NCI-H1436 (cell line): ENCODE data around the gene RPL15.

Source experiments
- DNase-seq: peaks from one replicate; lab custom pipeline; 2025; lab: John Stamatoyannopoulos, UW

The RPL15 gene

DNA sequence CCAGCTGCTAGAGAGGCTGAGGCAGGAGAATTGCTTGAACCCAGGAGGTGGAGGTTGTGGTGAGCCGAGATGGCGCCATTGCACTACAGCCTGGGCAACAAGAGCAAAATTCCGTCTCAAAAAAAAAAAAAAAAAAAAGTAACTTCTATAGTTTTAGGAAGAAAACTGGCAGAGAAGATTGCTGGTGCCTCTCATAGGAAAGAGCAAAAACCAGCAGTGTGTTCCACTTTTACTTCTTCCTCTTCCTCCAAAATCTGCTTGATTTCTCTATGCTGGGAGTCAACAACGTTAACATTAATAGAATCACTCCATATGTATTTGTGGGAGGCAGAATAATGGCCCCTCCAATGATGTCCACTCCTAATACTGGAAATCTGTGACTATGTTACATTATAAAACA lies 15.6 kb downstream of the RPL15 start:
- DNase-seq: no peak

DNA sequence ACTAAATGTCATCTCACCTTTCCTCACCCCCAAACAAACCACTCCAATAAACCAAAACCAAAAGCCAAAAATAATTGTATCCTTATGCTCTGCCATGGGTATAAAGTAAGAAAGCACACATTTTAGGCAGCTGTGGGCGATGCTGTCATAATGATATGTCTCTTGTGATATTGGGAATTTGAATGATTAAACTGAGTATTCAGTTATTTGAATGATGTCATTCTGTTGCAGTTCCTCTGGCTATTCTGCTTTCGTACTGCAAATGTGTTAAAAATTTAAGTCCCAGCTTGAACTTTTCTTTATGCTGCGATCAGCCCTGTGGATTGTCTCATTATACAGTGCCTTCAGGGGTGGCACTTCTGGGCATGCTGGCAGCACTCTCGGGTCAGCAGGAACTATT lies 17.3 kb downstream of the RPL15 start:
- DNase-seq: no peak

DNA sequence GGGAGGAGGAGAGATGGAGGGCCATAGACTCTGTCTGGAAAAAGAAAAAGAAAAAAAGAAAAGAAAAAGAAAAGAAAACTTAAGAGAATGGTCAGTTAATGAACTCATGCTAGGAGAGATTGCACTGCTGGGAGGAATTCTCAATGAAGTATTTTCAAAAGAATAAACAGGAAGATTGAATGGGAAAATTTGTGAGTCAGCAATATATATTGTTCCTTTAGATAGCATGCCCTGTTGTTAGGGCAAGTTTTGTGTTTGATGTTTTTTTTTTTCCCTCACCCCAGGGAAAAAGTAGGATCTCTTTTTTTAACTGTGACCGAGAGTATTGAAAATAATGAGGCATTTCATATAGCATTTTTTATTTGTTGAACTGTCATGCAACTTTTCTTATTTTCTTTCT lies 20.4 kb downstream of the RPL15 start:
- DNase-seq: no peak

DNA sequence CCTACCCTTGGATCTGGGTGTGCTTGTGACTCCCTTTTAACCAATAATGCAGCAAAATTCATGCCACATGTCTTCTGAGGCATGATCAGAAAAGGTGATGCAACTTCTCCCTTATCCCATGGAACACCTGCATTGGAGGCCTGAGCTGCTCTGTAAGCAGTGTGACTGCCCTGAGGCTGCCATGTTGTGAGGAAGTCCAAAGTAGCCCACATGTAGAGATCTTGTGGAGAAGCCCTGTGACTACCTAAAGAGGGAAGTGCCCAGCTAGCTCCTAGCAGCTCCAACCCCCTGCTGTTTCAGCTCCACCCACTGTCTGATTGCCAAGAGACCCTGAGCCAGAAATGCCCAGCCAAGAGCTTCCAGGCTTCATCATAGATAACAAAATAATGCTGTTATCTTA lies 21.8 kb downstream of the RPL15 start:
- DNase-seq: no peak

DNA sequence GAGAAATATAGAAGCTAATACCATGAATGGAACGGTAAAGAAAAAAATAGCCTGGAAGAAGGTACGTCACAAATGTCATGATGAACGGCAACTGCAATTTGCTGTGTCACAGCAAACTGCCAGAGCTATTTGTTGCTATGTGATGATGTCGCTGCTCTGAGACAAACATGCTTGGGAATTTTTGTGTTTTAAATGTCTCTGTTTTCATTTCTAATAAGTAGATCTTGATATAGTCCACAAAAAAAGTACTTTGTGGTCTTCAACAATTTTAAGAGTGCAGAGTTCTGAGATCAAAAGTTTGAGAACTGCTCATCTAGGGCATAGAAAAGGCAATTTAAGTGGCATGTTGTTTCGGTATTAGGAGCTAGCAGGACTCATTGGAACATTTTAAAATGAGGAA lies 23.8 kb downstream of the RPL15 start:
- DNase-seq: no peak

DNA sequence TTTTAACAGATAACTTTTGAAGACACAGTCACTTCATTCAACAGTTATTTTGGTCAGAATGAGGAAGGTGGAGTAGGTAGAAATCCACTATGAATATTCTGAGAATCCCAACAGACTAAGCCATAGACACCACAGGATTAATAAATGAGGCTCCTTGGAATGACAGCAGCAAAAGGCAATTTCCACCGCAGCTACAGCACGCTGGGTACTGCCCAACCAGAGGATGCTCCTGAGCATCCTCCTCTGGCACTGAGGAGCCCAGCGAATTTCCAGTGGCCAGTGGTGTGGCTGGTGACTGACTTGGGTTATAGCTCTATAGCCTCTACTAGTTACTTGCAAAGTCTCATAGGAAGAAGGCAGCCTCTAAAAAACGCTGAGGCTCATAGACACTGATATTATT lies 24.5 kb downstream of the RPL15 start:
- no peak for DNase-seq

DNA sequence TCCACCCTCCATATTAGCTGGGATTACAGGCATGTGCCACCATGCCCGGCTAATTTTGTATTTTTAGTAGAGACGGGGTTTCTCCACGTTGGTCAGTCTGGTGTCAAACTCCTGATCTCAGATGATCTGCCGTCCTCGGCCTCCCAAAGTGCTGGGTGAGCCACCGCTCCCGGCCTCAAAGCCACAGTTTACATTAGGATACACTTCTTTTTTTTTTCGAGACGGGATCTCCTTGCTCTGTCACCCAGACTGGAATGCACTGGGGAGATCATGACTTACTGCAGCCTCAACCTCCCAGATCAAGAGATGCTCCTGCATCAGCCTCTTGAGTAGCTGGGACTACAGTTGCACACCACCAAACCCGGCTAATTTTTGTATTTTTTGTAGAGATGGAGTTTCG lies 25.6 kb downstream of the RPL15 start:
- DNase-seq: no peak

DNA sequence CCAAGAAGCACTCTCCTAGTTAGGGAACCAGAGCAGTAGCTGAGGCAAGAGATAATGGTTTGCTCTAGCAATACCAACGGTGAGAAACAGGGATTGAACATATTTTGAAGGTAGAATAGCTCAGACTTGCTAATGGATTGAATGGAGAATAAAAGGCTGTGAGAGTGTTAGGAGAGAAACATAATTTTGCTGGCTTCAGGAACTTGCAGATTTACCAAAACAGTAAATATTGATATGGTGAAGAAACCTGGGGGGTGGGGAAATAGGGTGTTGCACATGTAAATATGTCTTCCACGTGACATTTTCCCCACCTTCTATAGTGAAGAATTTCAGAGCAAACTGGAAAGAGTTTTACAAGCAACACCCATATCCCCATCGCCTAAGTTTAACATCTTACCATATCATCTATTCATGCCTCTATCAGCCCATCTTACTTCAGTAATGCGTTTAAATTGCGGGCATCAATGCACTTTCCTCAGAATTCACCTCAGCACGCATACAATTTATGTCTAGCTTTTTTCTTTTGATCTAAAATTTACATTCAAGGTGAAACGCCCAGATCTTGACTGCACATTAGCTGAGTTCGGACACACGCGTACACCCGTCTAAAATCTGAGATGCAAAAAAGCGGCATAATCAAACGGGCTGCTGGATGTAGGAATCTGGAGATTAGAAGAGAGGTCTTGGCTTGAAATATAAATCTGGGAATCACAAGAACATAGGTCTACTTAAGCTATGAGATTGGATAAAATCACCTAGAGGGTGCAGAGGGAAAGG lies 27.3 kb downstream of the RPL15 start:
- no peak for DNase-seq

DNA sequence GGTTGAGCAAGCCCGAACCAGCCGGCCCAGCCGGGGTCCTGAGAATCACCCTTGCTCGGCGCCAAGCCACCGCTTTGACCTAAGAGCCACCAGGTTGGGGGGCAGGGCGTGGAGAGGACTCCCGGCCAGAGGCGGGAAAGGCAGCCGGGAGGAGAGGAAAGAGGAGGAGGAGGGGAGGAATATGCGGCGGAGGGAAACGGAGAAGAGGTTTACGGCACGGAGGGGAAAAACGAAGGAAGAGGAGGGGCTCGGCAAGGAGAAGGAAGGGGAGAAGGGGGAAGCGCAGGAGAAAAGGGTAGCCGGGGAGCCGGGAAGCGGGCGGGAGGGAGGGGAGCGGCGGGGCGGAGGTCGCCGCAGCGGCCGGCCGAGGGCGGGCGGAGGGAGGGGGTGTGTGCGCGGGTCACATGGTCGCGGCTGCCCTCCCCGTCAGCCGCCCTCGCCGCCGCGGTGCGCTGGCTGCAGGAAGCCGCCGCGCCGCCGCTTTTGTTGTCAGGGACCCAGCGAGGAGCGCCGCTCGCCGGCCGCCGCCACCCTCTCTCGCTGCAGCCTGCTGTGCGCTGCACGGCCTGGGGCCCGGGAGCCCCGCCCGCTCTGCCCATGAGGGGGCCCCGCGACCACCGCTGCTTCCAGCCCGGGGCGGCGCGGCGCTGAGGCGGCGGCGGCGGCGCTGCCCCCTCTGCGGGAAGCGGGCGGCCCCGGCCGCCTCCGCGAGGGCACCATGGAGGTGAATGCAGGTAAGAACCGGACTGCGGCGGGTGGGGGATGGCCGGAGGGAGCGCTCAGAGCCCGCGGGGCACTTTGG lies 28.1 kb downstream of the RPL15 start, which contains the start of gene NR1D2:
TSS of gene NR1D2 (plus strand) at position 426 of the 802 bp plus-strand sequence. CDS start at position 719, 293 bp downstream.
- DNase-seq: peak; percentile 65

DNA sequence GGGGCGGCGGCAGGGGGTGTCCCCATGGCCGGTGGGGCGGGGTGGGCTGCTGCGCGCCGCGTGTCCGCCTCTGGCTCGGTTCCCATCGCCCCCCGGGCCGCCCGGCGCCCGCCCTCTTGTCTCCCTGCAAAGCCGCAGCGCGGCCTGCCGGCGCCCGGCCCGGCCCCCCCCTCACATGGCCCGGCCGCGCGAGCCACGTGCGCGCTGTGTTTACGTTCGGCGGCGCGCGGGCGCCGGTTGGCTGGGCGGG lies 28.7 kb downstream of the RPL15 start:
- no peak for DNase-seq

DNA sequence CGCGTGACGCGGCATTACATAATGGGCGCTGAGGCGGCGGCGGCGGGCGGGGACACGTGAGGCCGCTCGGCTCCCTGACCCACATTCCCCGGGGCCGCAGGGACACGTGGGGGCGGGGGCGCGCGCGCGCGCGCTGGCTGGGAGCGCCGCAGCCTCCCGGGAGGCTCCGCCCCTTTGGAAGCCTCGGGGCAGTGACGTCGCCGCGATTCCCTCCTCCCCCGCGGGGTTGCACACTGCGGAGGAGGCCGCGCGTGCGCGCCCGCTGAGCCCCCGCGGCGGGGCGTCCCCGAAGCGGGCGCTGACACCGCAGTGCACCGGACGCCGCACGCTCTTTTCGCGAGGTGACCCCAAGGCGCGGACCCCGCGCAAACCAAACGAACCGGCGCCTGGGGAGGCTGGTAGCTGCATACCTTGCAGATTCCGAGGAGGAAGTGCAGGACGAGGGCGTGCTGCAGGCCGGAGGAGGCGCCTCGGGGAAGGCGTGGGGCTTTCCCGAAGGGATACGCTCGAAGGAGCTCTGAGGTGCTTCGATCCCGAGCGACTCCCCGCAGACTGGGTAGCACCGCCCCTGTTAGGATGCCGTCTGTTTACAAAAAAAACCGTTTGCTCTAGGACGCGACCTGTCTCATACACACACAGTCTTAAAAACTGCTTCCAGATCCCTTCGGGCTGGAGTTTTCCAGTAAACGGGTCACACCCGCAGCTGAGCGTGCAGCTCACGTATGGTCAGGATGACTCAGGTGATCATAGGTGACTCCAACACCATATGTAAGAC lies 29.2 kb downstream of the RPL15 start:
- peak; percentile 85 for DNase-seq

DNA sequence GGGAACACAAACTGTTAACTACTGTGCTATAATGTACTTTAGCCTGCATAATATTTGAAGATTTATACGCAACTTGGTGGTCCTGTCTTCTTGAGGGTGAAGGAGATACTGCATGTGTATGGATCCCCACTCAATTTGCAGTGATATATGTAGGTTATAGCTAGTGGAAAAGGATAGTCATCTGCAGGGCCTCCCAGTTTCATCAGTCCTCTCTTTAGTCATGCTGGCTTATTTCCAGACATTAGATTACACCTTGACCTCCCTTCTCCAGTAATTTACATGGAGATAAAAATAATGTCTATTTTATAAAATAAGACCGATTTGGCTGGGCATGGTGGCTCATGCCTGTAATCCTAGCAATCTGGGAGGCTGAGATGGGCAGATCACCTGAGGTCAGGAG lies 31.8 kb downstream of the RPL15 start:
- DNase-seq: no peak

DNA sequence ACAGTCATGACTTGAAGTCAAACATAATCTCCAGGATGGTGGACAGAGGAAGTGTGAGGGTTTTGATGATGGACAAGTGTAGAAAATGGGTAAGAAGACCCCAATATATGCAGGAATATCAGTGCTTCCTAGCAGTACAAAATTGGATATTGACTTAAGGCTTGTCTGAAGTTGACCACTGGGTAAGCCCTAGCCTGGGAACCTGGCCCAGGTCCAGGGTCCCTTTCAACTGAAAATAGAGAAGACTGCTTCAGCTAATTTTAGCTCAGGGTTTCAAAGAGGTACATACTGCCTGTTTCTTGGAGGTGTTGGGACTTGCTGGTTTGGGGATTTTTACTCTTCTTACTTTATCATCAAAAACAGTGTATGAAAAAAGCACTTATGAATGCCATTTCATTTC lies 32.9 kb downstream of the RPL15 start:
- no peak for DNase-seq

DNA sequence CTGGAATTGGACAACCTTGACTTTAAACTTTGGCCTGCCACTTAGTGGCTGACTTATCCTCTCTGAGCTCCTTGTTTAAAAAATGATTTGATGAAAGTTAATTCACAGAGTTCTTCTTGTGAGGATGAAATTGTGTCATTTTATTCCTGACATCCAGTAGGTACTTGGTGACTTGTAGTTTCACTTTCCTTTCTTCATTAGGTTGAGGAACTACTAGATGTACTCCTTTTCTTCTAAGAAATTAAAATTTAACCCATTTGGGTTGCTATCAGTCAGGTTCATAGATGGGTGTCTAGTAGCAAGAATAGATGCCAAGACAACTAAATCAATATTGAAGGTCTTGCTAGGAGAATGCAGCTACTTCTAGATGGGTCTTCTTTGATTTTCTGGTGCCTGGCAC lies 33.4 kb downstream of the RPL15 start:
- no peak for DNase-seq

DNA sequence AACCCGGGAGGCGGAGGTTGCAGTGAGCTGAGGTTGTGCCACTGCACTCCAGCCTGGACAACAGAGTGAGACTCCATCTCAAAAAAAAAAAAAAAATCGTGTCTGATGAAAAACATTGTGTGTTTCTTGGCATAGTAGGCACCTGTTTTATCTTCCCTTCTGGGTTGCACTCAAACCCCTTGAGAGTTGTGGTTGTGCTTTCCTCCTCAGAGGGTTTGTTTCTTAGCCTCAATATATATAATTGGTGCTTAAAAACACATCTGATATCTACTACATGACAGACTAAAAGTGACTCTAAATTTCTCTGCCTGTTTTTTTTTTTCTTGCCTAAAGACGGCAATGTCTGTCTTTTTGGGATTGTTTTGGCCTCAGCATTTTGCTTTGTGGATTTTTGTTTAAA lies 35.7 kb downstream of the RPL15 start:
- DNase-seq: no peak

DNA sequence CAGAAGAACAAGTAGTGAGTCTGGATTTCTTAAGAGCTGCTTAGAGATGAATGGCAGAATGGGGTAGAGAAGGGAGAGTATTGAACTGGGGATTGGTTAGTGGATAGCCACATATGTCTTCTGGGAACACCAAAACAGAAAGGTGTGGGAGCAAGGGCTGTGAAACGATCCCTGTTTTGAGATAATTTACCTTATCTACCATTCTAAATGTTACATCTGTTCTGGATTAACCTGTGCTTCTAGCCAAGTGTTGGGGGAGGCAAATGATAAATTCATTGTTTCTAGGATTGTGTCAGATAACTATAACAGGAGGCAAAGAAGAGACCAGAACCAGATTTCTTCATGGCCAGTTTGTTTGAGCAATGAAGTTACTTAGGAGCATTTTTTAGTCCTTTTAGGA lies 36.6 kb downstream of the RPL15 start:
- DNase-seq: no peak

DNA sequence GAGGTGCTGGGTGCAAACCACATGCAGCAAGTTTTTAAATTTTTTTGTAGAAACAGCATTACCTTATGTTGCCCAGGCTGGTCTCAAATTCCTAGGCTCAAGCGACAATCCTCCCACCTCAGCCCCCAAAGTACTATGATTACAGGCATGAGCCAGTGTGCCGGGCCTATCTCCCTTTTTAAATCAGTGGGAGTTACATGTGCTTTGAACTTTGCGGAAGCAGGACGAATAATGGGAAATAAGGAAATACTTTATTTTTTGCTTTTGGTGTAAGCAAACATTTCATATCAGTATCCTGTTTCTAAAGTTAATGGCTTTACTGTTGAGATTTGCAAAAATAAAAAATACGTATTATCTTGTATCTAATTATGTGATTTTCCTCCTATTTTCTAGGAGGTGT lies 37.2 kb downstream of the RPL15 start:
- DNase-seq: no peak

DNA sequence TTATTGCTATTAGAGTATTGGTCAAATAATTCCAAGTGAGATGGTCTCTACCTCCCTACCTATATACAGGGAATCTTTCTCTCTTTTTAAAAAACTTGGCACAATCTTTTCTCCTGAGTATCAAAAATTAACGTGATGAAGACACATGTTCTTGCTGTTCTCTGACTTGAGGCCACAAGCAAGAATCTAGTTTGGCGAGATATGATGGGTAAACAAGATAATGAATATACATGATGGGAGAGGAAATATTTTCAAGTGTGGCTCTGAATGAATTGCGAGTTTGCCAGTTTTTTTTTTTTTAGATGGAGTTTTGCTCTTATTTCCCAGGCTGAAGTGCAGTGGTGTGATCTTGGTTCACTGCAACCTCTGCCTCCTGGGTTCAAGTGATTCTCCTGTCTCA lies 39.8 kb downstream of the RPL15 start:
- no peak for DNase-seq

DNA sequence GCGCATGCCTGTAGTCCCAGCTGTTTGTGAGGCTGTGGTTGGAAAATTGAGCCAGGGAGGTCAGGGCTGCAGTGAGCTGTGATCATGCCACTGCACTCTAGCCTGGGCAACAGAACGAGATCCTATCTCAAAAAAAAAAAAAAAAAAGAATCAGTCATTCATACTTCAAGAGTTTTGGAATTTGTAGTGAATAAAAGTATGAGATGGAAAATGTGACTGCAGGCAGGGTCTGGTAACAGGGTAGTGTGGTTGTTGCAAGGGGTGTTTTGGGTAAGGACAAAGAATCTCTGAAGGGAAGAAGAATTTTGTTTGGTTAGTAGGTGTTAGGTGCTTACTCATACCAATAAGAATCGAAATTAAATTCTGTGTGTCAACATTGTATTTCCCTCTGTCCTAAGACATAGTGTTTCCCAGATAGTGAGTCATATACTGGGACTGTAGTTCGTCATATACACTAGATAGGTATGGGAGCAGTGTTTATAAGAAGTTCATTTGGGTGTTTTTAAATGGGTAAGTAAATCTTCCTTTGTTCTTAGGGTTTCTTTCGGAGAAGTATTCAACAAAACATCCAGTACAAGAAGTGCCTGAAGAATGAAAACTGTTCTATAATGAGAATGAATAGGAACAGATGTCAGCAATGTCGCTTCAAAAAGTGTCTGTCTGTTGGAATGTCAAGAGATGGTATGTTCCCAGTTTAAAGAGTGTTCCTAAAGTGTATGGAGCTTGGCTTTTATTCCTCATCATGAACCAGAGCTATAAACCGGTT lies 42.4 kb downstream of the RPL15 start:
- DNase-seq: no peak

DNA sequence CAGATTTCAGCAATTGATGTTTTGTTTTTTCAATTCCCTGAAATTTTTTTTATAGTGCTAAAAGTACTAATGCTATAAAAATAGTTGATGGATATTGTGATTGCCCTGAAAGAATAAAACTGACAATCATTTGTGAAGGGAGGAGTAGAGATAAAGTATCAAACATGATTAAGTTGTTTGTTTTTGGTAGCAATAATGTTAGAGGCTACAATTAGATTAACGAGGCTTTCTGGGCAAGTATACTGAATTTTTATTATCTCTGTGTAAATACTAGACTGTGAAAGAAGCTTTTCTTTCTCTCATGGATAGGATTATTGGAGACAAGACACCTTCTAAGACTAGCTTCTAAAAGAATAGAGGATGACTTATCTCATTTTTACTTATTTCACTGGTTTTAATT lies 43.7 kb downstream of the RPL15 start:
- no peak for DNase-seq

DNA sequence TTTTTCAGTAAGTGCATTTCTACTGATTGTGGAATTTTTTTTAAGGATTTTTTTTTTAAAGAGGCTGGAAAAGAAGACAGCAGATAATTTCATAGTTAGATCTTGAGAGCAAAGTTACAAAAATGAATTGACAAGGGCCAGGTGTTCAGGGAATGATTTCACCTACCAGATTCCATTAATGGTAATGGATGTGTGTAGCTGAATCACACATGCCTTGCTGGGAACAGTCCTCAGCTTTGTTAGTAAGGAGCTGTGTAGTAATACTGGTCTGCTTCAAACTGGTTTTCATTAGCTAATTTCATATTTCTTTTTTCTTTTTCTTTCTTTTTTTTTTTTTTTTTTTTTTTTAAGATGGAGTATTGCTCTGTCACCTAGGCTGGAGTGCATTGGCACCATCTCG lies 44.1 kb downstream of the RPL15 start:
- DNase-seq: no peak

DNA sequence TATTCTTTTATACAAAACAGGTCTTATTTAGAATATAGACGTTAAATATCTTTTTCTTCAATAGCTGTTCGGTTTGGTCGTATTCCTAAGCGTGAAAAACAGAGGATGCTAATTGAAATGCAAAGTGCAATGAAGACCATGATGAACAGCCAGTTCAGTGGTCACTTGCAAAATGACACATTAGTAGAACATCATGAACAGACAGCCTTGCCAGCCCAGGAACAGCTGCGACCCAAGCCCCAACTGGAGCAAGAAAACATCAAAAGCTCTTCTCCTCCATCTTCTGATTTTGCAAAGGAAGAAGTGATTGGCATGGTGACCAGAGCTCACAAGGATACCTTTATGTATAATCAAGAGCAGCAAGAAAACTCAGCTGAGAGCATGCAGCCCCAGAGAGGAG lies 45.0 kb downstream of the RPL15 start:
- DNase-seq: no peak
